Measurements from ENCODE around the gene OR14A2. TPM values are rescaled to one million over a fixed set of nuclear protein-coding genes. Genes with fewer than 3 reads are reported as not detected.
A peak's percentile ranks its signal among the peaks of the same experiment; 100 is the strongest.

Gene OR14A2
- polyA plus RNA-seq, 3 donors = not detected

DNA sequence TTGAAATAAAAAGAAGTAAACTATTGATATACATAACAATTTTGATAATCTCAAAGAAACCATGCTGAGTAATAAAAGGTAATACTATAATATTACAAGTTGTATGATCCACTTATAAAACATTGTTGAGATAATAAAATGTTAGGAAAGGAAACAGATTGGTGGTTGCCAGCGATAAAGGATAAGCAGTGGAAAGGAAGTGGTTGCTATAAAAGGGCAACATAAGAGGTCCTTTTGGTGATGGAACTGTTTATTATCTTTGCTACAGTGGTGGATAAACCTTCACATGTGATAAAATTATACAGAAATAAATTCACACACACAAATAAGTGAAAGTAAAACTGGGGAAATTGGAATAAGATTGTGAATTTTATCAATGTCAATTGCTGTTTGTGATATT is 46.6 kb downstream of the OR14A2 start:
- TF ChIP-seq, protein P1, sequence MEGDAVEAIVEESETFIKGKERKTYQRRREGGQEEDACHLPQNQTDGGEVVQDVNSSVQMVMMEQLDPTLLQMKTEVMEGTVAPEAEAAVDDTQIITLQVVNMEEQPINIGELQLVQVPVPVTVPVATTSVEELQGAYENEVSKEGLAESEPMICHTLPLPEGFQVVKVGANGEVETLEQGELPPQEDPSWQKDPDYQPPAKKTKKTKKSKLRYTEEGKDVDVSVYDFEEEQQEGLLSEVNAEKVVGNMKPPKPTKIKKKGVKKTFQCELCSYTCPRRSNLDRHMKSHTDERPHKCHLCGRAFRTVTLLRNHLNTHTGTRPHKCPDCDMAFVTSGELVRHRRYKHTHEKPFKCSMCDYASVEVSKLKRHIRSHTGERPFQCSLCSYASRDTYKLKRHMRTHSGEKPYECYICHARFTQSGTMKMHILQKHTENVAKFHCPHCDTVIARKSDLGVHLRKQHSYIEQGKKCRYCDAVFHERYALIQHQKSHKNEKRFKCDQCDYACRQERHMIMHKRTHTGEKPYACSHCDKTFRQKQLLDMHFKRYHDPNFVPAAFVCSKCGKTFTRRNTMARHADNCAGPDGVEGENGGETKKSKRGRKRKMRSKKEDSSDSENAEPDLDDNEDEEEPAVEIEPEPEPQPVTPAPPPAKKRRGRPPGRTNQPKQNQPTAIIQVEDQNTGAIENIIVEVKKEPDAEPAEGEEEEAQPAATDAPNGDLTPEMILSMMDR (IDR thresholded peaks at IDR 0.05) = no peak
- Histone ChIP-seq H3K27me3 (ENCODE audit: control insufficient read depth in 2 of 2, insufficient read depth in 2 of 2, low read length in 2 of 2) (no peaks in the 10 kb centered on the region), H3K4me2 (replicated peaks; ENCODE audit: extremely low read depth, low read length, poor library complexity, severe bottlenecking) (no peak overlapping the region), H3K27ac (ENCODE audit: low read depth in 1 of 2, low read length in 2 of 2) (no peak overlapping the region), H4K20me1 (ENCODE audit: insufficient read depth, low read length) (no peaks in the 10 kb centered on the region), H3K36me3 (replicated peaks in 1 of 2; ENCODE audit: control insufficient read depth in 1 of 2, insufficient read depth in 2 of 2, low read length in 2 of 2) (no peaks in the 10 kb centered on the region), H2AFZ (ENCODE audit: insufficient read depth, low read depth, low read length, poor library complexity, severe bottlenecking) (no peak overlapping the region), H3K9ac (ENCODE audit: insufficient read depth, low read length, poor library complexity, severe bottlenecking) (no peak overlapping the region), H3K79me2 (ENCODE audit: insufficient read depth, low read length) (no peaks in the 10 kb centered on the region), H3K4me1 (ENCODE audit: control insufficient read depth in 1 of 2, insufficient read depth in 2 of 2, low read length in 2 of 2) (no peaks in the 10 kb centered on the region), H3K4me3 (replicated peaks in 1 of 3; ENCODE audit: low read depth in 2 of 3, low read length in 3 of 3) (no peak overlapping the region), H3K9me3 (replicated peaks in 1 of 2; ENCODE audit: control insufficient read depth in 1 of 2, insufficient read depth in 1 of 2, low read length in 2 of 2) (no peaks in the 10 kb centered on the region)
- Mint-ChIP-seq H3K27me3 (ENCODE audit: low read depth in 3 of 3) (no peaks in the 10 kb centered on the region), H3K4me3 (no peak overlapping the region), H3K4me1 (no peaks in the 10 kb centered on the region), H3K9me3 (peaks cover 0 to 16% (median 4%) of the 10 kb centered on the region in 7 donors), H3K27ac (no peak overlapping the region), H3K36me3 (no peaks in the 10 kb centered on the region)
- DNase-seq = no peak
- WGBS (ENCODE audit: insufficient coverage) = 0% methylated on average over 1 of the region's 1 CpG
- intact Hi-C loops (cut with micrococcal nuclease) = no loop called here

DNA sequence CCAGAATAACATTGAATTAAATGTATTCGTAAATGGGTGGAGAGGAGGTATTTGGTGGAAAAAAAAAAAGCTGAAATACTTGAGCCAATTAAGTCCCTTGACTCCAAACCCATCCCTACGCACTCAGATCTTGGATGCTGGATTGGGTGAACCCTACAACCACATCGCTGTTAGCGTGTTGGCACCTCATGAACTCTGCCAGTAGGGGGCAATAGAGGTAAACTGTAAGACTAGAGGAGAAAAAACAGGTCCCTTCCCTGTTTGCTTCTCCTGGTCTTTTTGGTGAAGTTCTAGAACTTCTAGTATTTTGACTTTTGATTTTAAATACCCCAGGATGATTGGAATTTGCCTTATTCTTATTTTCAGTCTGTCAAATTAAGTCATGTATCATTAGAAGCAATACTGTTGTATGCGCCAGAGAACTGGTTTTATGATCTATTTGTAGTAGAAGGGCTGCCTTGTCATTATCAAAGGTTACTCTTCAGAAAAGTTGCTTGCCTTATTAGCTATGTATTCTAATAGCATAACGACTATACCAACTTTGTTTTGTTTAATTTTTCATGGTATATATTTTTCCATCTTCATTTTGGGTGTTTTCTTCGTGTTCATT is 66.5 kb downstream of the OR14A2 start:
- Mint-ChIP-seq H3K36me3 (no peaks in the 10 kb centered on the region), H3K27me3 (ENCODE audit: low read depth in 3 of 3) (peaks cover 0 to 3% (median 0%) of the 10 kb centered on the region in 3 donors), H3K27ac (no peak overlapping the region), H3K4me3 (no peak overlapping the region), H3K9me3 (peaks cover 0 to 1% (median 0%) of the 10 kb centered on the region in 7 donors), H3K4me1 (no peaks in the 10 kb centered on the region)
- Histone ChIP-seq H3K9me3 (replicated peaks in 1 of 2; ENCODE audit: control insufficient read depth in 1 of 2, insufficient read depth in 1 of 2, low read length in 2 of 2) (no peaks in the 10 kb centered on the region), H3K79me2 (ENCODE audit: insufficient read depth, low read length) (no peaks in the 10 kb centered on the region), H3K4me3 (replicated peaks in 1 of 3; ENCODE audit: low read depth in 2 of 3, low read length in 3 of 3) (no peak overlapping the region), H2AFZ (ENCODE audit: insufficient read depth, low read depth, low read length, poor library complexity, severe bottlenecking) (no peak overlapping the region), H3K27ac (ENCODE audit: low read depth in 1 of 2, low read length in 2 of 2) (no peak overlapping the region), H4K20me1 (ENCODE audit: insufficient read depth, low read length) (no peaks in the 10 kb centered on the region), H3K4me2 (replicated peaks; ENCODE audit: extremely low read depth, low read length, poor library complexity, severe bottlenecking) (no peak overlapping the region), H3K9ac (ENCODE audit: insufficient read depth, low read length, poor library complexity, severe bottlenecking) (no peak overlapping the region), H3K27me3 (ENCODE audit: control insufficient read depth in 2 of 2, insufficient read depth in 2 of 2, low read length in 2 of 2) (no peaks in the 10 kb centered on the region), H3K36me3 (replicated peaks in 1 of 2; ENCODE audit: control insufficient read depth in 1 of 2, insufficient read depth in 2 of 2, low read length in 2 of 2) (no peaks in the 10 kb centered on the region), H3K4me1 (ENCODE audit: control insufficient read depth in 1 of 2, insufficient read depth in 2 of 2, low read length in 2 of 2) (no peaks in the 10 kb centered on the region)
- peak; percentile 21 to 39 (median 35) for DNase-seq
- TF ChIP-seq, protein P1 (IDR thresholded peaks at IDR 0.05) = peak; percentile 96
- WGBS (ENCODE audit: insufficient coverage) = no CpG with 5 or more reads among the region's 7 CpGs
- intact Hi-C loops (cut with micrococcal nuclease) = no loop called here
